ENCODE measurements around the gene HMOX1. TPM values are rescaled to one million over a fixed set of nuclear protein-coding genes. Genes with fewer than 3 reads are reported as not detected.

Gene HMOX1
- total RNA-seq, 1 experiment from 2014 or later, result 12.1 TPM

DNA sequence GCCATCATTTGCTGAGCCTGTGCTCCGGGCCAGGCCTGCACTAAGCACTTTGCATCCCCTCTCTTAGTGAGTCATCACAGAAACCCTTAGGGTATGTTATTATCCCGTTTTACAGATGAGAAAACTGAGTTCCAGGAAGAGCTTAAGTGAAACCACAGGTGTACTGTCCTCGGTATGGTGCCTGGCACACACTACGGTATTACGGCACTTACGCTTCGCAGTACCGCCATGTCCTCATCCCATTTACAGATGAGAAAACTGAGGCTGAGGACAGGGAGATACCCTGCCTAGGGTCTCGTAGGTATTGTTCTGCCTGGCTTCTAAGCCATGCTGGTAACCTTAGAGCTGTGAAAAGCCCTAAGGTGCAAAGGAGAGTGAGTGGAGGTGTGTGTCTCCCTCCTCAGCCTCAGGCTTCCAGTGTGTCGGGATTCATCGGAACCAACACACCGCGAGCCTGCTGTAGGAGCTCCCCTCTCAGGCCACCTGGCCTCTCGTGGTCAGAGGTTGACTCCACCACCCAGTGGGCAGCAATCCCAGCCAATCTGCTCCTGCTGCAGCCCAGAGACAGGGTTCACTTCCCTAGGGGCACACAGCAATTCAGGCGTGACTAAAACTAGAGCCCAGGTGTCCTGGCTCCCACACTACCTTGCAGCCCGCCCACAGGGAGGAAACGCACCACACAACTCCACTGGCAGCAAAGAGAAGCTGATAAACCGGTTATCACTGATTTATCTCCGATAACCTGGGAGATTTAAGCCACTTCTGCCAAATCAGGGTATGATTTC, 39.6 kb upstream of the HMOX1 start:
- ATAC-seq, result no peak

GRCh38 chr22:35342390-35342789, 38.5 kb upstream of the HMOX1 start:
- no peaks in the 10 kb centered on the region for H3K9me3 Mint-ChIP-seq
- no peak for DNase-seq (ENCODE audit: low spot score)
- H3K36me3 Mint-ChIP-seq, result peaks cover 2% of the 10 kb centered on the region; the same call in 1 of the 2 replicates
- ChIA-PET POLR2A (no interaction called here), CTCF (no interaction called here)
- no peak overlapping the region for H3K4me3 Mint-ChIP-seq
- no peak for ATAC-seq
- TF ChIP-seq, protein P1, sequence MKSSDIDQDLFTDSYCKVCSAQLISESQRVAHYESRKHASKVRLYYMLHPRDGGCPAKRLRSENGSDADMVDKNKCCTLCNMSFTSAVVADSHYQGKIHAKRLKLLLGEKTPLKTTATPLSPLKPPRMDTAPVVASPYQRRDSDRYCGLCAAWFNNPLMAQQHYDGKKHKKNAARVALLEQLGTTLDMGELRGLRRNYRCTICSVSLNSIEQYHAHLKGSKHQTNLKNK (CRISPR knock-in tag; IDR thresholded peaks at IDR 0.05), result no peak
- no peaks in the 10 kb centered on the region for H3K4me1 Mint-ChIP-seq
- no peaks in the 10 kb centered on the region for H3K27me3 Mint-ChIP-seq (ENCODE audit: low read depth)
- no peak overlapping the region for H3K27ac Mint-ChIP-seq

More for the DNA sequence above, 39.6 kb upstream of the HMOX1 start:
- Mint-ChIP-seq H3K4me1 (no peaks in the 10 kb centered on the region), H3K4me3 (no peak overlapping the region), H3K9me3 (no peaks in the 10 kb centered on the region), H3K27me3 (ENCODE audit: low read depth) (no peaks in the 10 kb centered on the region), H3K27ac (no peak overlapping the region; the same call in 1 of the 2 replicates), H3K36me3 (peaks cover 2% of the 10 kb centered on the region; the same call in 1 of the 2 replicates)
- ChIA-PET CTCF (no interaction called here), POLR2A (no interaction called here)
- no peak for DNase-seq (ENCODE audit: low spot score)
- TF ChIP-seq NFATC4 (CRISPR knock-in tag; IDR thresholded peaks at IDR 0.05) (no peak), GRHL2 (CRISPR knock-in tag; IDR thresholded peaks at IDR 0.05; ENCODE audit: insufficient replicate concordance, severe bottlenecking) (no peak), ZNF232 (CRISPR knock-in tag; IDR thresholded peaks at IDR 0.05) (no peak), GABPB1 (CRISPR knock-in tag; IDR thresholded peaks at IDR 0.05) (no peak), E2F4 (CRISPR knock-in tag; IDR thresholded peaks at IDR 0.05; ENCODE audit: borderline replicate concordance, low read depth) (no peak), NFE2L1 (CRISPR knock-in tag; IDR thresholded peaks at IDR 0.05) (no peak), ZSCAN18 (CRISPR knock-in tag; IDR thresholded peaks at IDR 0.05) (no peak), HMGA2 (CRISPR knock-in tag; IDR thresholded peaks at IDR 0.05) (no peak)

DNA sequence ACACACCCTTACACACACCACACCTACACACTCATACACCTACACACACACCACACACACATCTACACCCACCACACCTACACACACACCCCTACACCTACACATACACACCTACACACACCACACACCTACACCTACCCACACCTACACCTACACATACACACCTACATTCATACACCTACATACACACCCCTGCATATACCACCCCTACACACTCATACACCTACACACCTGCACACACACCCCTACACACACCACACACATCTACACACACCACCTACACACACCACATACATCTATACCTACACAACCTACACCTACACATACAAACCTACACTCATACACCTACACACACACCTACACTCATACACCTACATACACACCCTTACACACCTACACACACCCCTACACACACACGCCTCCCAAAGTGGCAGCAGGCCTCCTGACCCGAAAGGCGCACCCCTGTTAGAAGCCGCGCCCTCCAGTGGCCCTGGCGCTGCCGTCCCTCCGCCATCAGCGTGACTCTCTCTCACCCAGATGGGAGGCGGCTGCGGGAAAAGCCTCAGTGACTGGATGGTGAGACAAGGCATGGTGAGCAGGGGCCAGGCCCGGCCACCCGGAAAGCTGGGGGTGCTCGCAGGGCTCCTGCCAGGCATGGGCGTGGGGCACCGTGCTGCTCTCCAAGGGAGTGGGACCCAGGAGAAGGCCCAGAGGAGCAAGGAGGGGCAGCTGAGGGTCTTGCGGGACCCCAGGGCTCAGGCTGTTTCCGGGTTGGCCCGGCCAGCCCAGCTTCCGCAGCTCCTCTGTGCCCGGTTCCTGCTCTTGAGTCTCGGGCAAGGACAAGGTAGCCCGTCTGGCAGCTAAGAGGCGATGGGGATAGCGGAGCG, 37.0 kb upstream of the HMOX1 start:
- Mint-ChIP-seq H3K4me1 (no peaks in the 10 kb centered on the region), H3K27ac (no peak overlapping the region), H3K9me3 (no peaks in the 10 kb centered on the region), H3K4me3 (no peak overlapping the region), H3K36me3 (peaks cover 2% of the 10 kb centered on the region; the same call in 1 of the 2 replicates), H3K27me3 (ENCODE audit: low read depth) (no peaks in the 10 kb centered on the region)
- DNase-seq (ENCODE audit: low spot score) (no peak), ATAC-seq (no peak)
- CTCF ChIA-PET, result no interaction called here
- POLR2A ChIA-PET, result no interaction called here
- TF ChIP-seq FOXJ3 (CRISPR knock-in tag; IDR thresholded peaks at IDR 0.05; ENCODE audit: borderline replicate concordance) (no peak), E2F4 (CRISPR knock-in tag; IDR thresholded peaks at IDR 0.05; ENCODE audit: borderline replicate concordance, low read depth) (no peak), NFE2L1 (CRISPR knock-in tag; IDR thresholded peaks at IDR 0.05) (no peak), TEAD1 (CRISPR knock-in tag; IDR thresholded peaks at IDR 0.05) (no peak), SMAD4 (CRISPR knock-in tag; IDR thresholded peaks at IDR 0.05) (no peak), ZNF425 (CRISPR knock-in tag; conservative IDR thresholded peaks at IDR 0.05) (no peak), ZNF317 (CRISPR knock-in tag; IDR thresholded peaks at IDR 0.05; ENCODE audit: borderline replicate concordance, low read depth) (no peak), FOXK1 (CRISPR knock-in tag; IDR thresholded peaks at IDR 0.05) (no peak), E2F1 (CRISPR knock-in tag; IDR thresholded peaks at IDR 0.05) (no peak), ZNF396 (CRISPR knock-in tag; IDR thresholded peaks at IDR 0.05; ENCODE audit: borderline replicate concordance) (no peak)
- TF ChIP-seq, protein P2, sequence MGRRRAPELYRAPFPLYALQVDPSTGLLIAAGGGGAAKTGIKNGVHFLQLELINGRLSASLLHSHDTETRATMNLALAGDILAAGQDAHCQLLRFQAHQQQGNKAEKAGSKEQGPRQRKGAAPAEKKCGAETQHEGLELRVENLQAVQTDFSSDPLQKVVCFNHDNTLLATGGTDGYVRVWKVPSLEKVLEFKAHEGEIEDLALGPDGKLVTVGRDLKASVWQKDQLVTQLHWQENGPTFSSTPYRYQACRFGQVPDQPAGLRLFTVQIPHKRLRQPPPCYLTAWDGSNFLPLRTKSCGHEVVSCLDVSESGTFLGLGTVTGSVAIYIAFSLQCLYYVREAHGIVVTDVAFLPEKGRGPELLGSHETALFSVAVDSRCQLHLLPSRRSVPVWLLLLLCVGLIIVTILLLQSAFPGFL (CRISPR knock-in tag; IDR thresholded peaks at IDR 0.05; ENCODE audit: borderline replicate concordance), result no peak

Measured in WTC11 (cell line).